HCT116 (cell line): ENCODE data around the gene RBM26. TPM values are rescaled to one million over a fixed set of nuclear protein-coding genes. Genes with fewer than 3 reads are reported as not detected.

ENCODE experiments used
- ATAC-seq: fragments of 200-7000 bp; cut with Tn5 transposase; 2 replicates; pipeline ENCODE4 v1.9.1; 2020; ENCODE audit warnings: mild to moderate bottlenecking, moderate library complexity
- BruUV-seq: library from RNA; stranded (reverse); fragments of 400-500 nt; replicated peaks from 2 replicates; lab custom pipeline; 2021; lab: Mats Ljungman, UMichigan
- CTCF ChIA-PET: fragments of 300-600 bp; sonication (Branson Sonifier 250); formaldehyde crosslinking; loops from one replicate; lab custom pipeline; 2021; ENCODE audit warnings: antibody characterized with exemption; lab: Charles Lee
- POLR2A ChIA-PET: fragments of 300-600, 350-600 bp; sonication (Branson Sonifier 250); formaldehyde crosslinking; loops from one replicate; lab custom pipeline; 2021; ENCODE audit warnings: antibody characterized with exemption; lab: Charles Lee
- RAD21 ChIA-PET, 2 experiments: fragments of 300-600 bp; sonication (Branson Sonifier 250); formaldehyde crosslinking; loops; one replicate each; lab custom pipeline; 2023; ENCODE audit warnings: low total read pairs in 2 of 2; ENCODE audit not compliant: uncharacterized antibody in 2 of 2, unreplicated experiment in 2 of 2, low non-redundant PET in 1 of 2; lab: Charles Lee
- DNase-seq: peaks from one replicate; pipeline ENCODE4 v3.0.0-alpha.2; 2010; ENCODE audit warnings: low read depth, low spot score
- H2AFZ ChIP-seq: fragments of 200-600 bp; shearing (Covaris generic), sonication (generic); 2 replicates; pipeline ENCODE4 v1.6.1; 2017; ENCODE audit warnings: low read depth, mixed run types, mixed read lengths, antibody characterized with exemption, low read length; ENCODE audit not compliant: poor library complexity, severe bottlenecking
- H3K27ac ChIP-seq: 2 replicates; pipeline ENCODE4 v1.5.1; 2012; ENCODE audit warnings: low read depth, low read length
- H3K27me3 ChIP-seq: fragments of 200-600 bp; sonication (generic); 2 replicates; pipeline ENCODE4 v1.6.1; 2016; ENCODE audit warnings: mixed run types, low read length, mixed read lengths; ENCODE audit not compliant: insufficient read depth
- H3K36me3 ChIP-seq, 2 experiments: fragments of 200-500 bp in 1 of 2; fragments of 200-600 bp in 1 of 2; sonication (Bioruptor generic) in 1 of 2; sonication (generic) in 1 of 2; 2 replicates each; pipeline versions ENCODE4 v1.5.1 to v1.6.1; 2014 to 2016; ENCODE audit warnings: low read length in 2 of 2, inconsistent platforms in 1 of 2, mixed read lengths in 1 of 2, mixed run types in 1 of 2; ENCODE audit not compliant: insufficient read depth in 2 of 2, control insufficient read depth in 1 of 2
- H3K4me1 ChIP-seq, 2 experiments: fragments of 200-600 bp in 1 of 2; sonication (generic) in 1 of 2; 2 replicates each; pipeline versions ENCODE4 v1.5.1 to v1.6.1; 2012 to 2017; ENCODE audit warnings: low read length in 2 of 2, inconsistent platforms in 1 of 2, mild to moderate bottlenecking in 1 of 2, mixed read lengths in 1 of 2, mixed run types in 1 of 2, moderate library complexity in 1 of 2; ENCODE audit not compliant: insufficient read depth in 2 of 2, control insufficient read depth in 1 of 2
- H3K4me2 ChIP-seq: fragments of 200-600 bp; sonication (generic); 2 replicates; pipeline ENCODE4 v1.6.1; 2017; ENCODE audit warnings: mixed run types, low read length, mixed read lengths
- H3K4me3 ChIP-seq, 2 experiments: fragments of 200-600 bp in 1 of 2; sonication (generic) in 1 of 2; replicated peaks in 1 of 2; 2 replicates each; pipeline ENCODE4 v1.5.1; 2011 to 2016; ENCODE audit warnings: low read length in 2 of 2, control low read depth in 1 of 2, low read depth in 1 of 2, mild to moderate bottlenecking in 1 of 2, mixed read lengths in 1 of 2, mixed run types in 1 of 2
- H3K79me2 ChIP-seq: fragments of 200-600 bp; sonication (generic); 2 replicates; pipeline ENCODE4 v1.6.1; 2017; ENCODE audit warnings: mild to moderate bottlenecking, mixed run types, low read length, moderate library complexity, mixed read lengths; ENCODE audit not compliant: insufficient read depth
- H3K9ac ChIP-seq: fragments of 200-600 bp; sonication (generic); 2 replicates; pipeline ENCODE4 v1.6.1; 2016; ENCODE audit warnings: low read length, mixed read lengths
- H3K9me2 ChIP-seq: fragments of 200-600 bp; sonication (generic), shearing (Covaris generic); 2 replicates; pipeline ENCODE4 v1.6.1; 2017; ENCODE audit warnings: mixed run types, mild to moderate bottlenecking, moderate library complexity; ENCODE audit not compliant: insufficient read depth
- H3K9me3 ChIP-seq, 2 experiments: fragments of 200-500 bp in 1 of 2; fragments of 200-600 bp in 1 of 2; sonication (Bioruptor generic) in 1 of 2; sonication (generic) in 1 of 2; 2 replicates each; pipeline ENCODE4 v1.6.1; 2014 to 2017; ENCODE audit warnings: low read length in 2 of 2, mixed read lengths in 2 of 2, inconsistent platforms in 1 of 2, low read depth in 1 of 2, mild to moderate bottlenecking in 1 of 2, mixed run types in 1 of 2, moderate library complexity in 1 of 2; ENCODE audit not compliant: control insufficient read depth in 1 of 2, insufficient read depth in 1 of 2
- H4K20me1 ChIP-seq: fragments of 200-600 bp; sonication (generic), shearing (Covaris generic); 2 replicates; pipeline ENCODE4 v1.6.1; 2017; ENCODE audit warnings: mixed run types, mild to moderate bottlenecking, moderate library complexity; ENCODE audit not compliant: insufficient read depth
- CEBPB ChIP-seq: IDR thresholded peaks from 2 replicates; pipeline ENCODE4 v1.6.1; 2012; ENCODE audit warnings: low read depth
- ELF1 ChIP-seq: IDR thresholded peaks from 2 replicates; pipeline ENCODE4 v1.6.1; 2012; ENCODE audit warnings: low read depth, borderline replicate concordance
- EZH2 ChIP-seq: fragments of 200-600 bp; sonication (generic); IDR thresholded peaks from 2 replicates; pipeline ENCODE4 v1.6.1; 2017; ENCODE audit warnings: antibody characterized with exemption, mixed run types
- EZH2phosphoT487 ChIP-seq: fragments of 200-600 bp; IDR thresholded peaks from 2 replicates; pipeline ENCODE4 v1.6.1; 2018; ENCODE audit warnings: antibody characterized with exemption, borderline replicate concordance
- FOSL1 ChIP-seq: IDR thresholded peaks from 2 replicates; pipeline ENCODE4 v1.6.1; 2012; ENCODE audit warnings: low read depth
- POLR2A ChIP-seq: IDR thresholded peaks from 2 replicates; pipeline ENCODE4 v1.7.0; 2011; ENCODE audit warnings: borderline replicate concordance; ENCODE audit not compliant: insufficient read depth, insufficient read length; ENCODE audit errors: extremely low read depth
- POLR2AphosphoS5 ChIP-seq: IDR thresholded peaks from 2 replicates; pipeline ENCODE4 v1.6.1; 2011; ENCODE audit warnings: mild to moderate bottlenecking, low read depth, low read length, moderate library complexity
- RAD21 ChIP-seq: IDR thresholded peaks from 2 replicates; pipeline ENCODE4 v1.6.1; 2012; ENCODE audit warnings: low read depth, mild to moderate bottlenecking
- SIN3A ChIP-seq: IDR thresholded peaks from 2 replicates; pipeline ENCODE4 v1.6.1; 2012; ENCODE audit warnings: low read depth
- SRF ChIP-seq: IDR thresholded peaks from 2 replicates; pipeline ENCODE4 v1.6.1; 2012; ENCODE audit warnings: low read depth
- TCF7L2 ChIP-seq: IDR thresholded peaks from 2 replicates; pipeline ENCODE4 v1.7.0; 2011; ENCODE audit warnings: borderline replicate concordance, inconsistent platforms; ENCODE audit not compliant: insufficient read depth, insufficient read length; ENCODE audit errors: extremely low read depth
- YY1 ChIP-seq: IDR thresholded peaks from 2 replicates; pipeline ENCODE4 v1.6.1; 2011; ENCODE audit warnings: low read length, low read depth, moderate library complexity, mild to moderate bottlenecking; ENCODE audit not compliant: insufficient replicate concordance; ENCODE audit errors: extremely low read depth
- ZFX ChIP-seq: fragments of 450-650 bp; IDR thresholded peaks from 2 replicates; pipeline ENCODE4 v1.6.1; 2017
- ZNF274 ChIP-seq: fragments of 200-500 bp; sonication (Bioruptor generic); IDR thresholded peaks from 2 replicates; pipeline ENCODE4 v1.6.1; 2014; ENCODE audit warnings: mild to moderate bottlenecking, low read depth, low read length, inconsistent platforms
- intact Hi-C: fragments of 100-400 bp; cut with micrococcal nuclease; formaldehyde crosslinking; loops from 2 replicates; pipeline ENCODE4 v1.10.0; 2022
- total RNA-seq: library from RNA; stranded (reverse); gene quantifications from one replicate; pipeline ENCODE4 v1.2.1, GENCODE V29; 2021; ENCODE audit not compliant: unreplicated experiment
- TF ChIP-seq, protein P1 (sequence below), 3 experiments: fragments of 200-600 bp in 1 of 3; sonication (generic) in 1 of 3; IDR thresholded peaks in 2 of 3; conservative IDR thresholded peaks in 1 of 3; 2 replicates each; pipeline ENCODE4 v1.5.1; 2012 to 2017; ENCODE audit warnings: low read depth in 2 of 3, low read length in 2 of 3, antibody characterized with exemption in 1 of 3, borderline replicate concordance in 1 of 3, control low read depth in 1 of 3, mild to moderate bottlenecking in 1 of 3, mixed read lengths in 1 of 3, mixed run types in 1 of 3, moderate library complexity in 1 of 3; ENCODE audit not compliant: insufficient read depth in 1 of 3

RBM26 gene
- total RNA-seq, 1 experiment from 2014 or later, result 52.5 TPM

DNA sequence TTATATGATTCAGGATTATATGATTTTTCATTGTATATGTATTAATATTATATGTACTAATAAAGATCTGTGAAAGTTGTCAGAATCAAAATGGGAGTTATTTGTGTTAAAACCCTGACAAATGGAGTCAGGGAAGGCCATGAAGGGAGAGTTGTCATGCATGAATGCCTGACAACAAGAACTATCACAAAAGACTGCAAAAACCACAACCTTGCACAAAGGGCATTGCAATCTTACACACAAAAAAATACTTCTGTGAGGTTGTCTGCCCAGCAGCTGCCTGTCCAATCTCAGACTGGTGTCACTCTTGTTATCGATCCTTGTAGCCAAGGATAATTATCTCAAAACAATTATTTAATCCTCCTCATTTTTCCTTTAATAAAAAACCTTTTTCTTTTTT is 21.2 kb upstream of the RBM26 start:
- no TSS peak for BruUV-seq
- no peaks in the 10 kb centered on the region for H3K9me2 ChIP-seq
- H3K4me3 ChIP-seq, result no peak overlapping the region
- no peak for ATAC-seq
- RAD21 ChIA-PET, result no interaction called here
- POLR2A ChIA-PET, result no interaction called here
- TF ChIP-seq RAD21, result no peak
- TF ChIP-seq CEBPB, result no peak
- no peak for TF ChIP-seq YY1
- TF ChIP-seq ZNF274, result no peak
- TF ChIP-seq SIN3A, result no peak
- no peak for TF ChIP-seq ELF1
- no peak for TF ChIP-seq POLR2AphosphoS5
- TF ChIP-seq, protein P1, sequence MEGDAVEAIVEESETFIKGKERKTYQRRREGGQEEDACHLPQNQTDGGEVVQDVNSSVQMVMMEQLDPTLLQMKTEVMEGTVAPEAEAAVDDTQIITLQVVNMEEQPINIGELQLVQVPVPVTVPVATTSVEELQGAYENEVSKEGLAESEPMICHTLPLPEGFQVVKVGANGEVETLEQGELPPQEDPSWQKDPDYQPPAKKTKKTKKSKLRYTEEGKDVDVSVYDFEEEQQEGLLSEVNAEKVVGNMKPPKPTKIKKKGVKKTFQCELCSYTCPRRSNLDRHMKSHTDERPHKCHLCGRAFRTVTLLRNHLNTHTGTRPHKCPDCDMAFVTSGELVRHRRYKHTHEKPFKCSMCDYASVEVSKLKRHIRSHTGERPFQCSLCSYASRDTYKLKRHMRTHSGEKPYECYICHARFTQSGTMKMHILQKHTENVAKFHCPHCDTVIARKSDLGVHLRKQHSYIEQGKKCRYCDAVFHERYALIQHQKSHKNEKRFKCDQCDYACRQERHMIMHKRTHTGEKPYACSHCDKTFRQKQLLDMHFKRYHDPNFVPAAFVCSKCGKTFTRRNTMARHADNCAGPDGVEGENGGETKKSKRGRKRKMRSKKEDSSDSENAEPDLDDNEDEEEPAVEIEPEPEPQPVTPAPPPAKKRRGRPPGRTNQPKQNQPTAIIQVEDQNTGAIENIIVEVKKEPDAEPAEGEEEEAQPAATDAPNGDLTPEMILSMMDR (IDR thresholded peaks at IDR 0.05 in 2 of 3, conservative IDR thresholded peaks at IDR 0.05 in 1 of 3; ENCODE audit: borderline replicate concordance in 1 of 3, insufficient read depth in 1 of 3, low read depth in 2 of 3, low read length in 2 of 3), result no peak
- TF ChIP-seq FOSL1, result no peak
- no peak for TF ChIP-seq TCF7L2
- no peak for TF ChIP-seq ZFX
- TF ChIP-seq EZH2phosphoT487, result no peak
- no peak for TF ChIP-seq POLR2A
- no peak for TF ChIP-seq EZH2
- TF ChIP-seq SRF, result no peak
- TF ChIP-seq, all 23 proteins: peak for 0
- no peaks in the 10 kb centered on the region for H4K20me1 ChIP-seq
- intact Hi-C loops, result no loop called here
- H3K9ac ChIP-seq, result no peak overlapping the region
- H3K27ac ChIP-seq, result no peak overlapping the region
- H3K27me3 ChIP-seq, result no peaks in the 10 kb centered on the region
- H3K4me2 ChIP-seq, result no peak overlapping the region
- H3K4me1 ChIP-seq, result no peaks in the 10 kb centered on the region
- no peak for DNase-seq
- H2AFZ ChIP-seq, result no peak overlapping the region
- CTCF ChIA-PET, result interaction anchor here (2.5 kb wide), 1 partner anchor 113 kb away, joined by 24 read pairs; no protein-coding TSS in a partner anchor
- H3K9me3 ChIP-seq, result no peaks in the 10 kb centered on the region
- H3K79me2 ChIP-seq, result no peaks in the 10 kb centered on the region
- H3K36me3 ChIP-seq, result no peaks in the 10 kb centered on the region
